B cell (primary cell): ENCODE measurements around the gene PSEN1. TPM values are rescaled to one million over a fixed set of nuclear protein-coding genes. Genes with fewer than 3 reads are reported as not detected.

Source experiments
- ATAC-seq: fragments of 200-7000 bp; cut with Tn5 transposase; one replicate; pipeline ENCODE4 v1.10.0; 2021; ENCODE audit warnings: low read depth, mild to moderate bottlenecking, moderate number of reproducible peaks, moderate library complexity
- CTCF ChIA-PET: fragments of 350-600 bp; sonication (Branson Sonifier 250); formaldehyde crosslinking; loops from one replicate; lab custom pipeline; 2021; ENCODE audit warnings: antibody characterized with exemption, inconsistent platforms; lab: Charles Lee
- POLR2A ChIA-PET: fragments of 350-600 bp; sonication (Branson Sonifier 250); formaldehyde crosslinking; loops from one replicate; lab custom pipeline; 2021; ENCODE audit warnings: antibody characterized with exemption; lab: Charles Lee
- DNase-seq: peaks from one replicate; pipeline ENCODE4 v3.0.0; 2013
- H2AFZ ChIP-seq: 2 replicates; pipeline ENCODE4 v1.6.1; 2012; ENCODE audit warnings: mild to moderate bottlenecking, low read depth, low read length; ENCODE audit not compliant: insufficient read depth, poor library complexity, severe bottlenecking
- H3K27ac ChIP-seq, 2 donors: 1 replicate in 1 of 2; 2 replicates in 1 of 2; pipeline ENCODE4 v1.5.1; 2012 to 2013; ENCODE audit warnings: low read length in 2 of 2, mild to moderate bottlenecking in 2 of 2, moderate library complexity in 1 of 2
- H3K27me3 ChIP-seq, 4 experiments: fragments of 200-600 bp in 1 of 4; sonication (generic) in 1 of 4; replicated peaks in 1 of 4; 1 replicate in 2 of 4; 2 replicates in 2 of 4; pipeline versions ENCODE4 v1.6.1 to v1.7.0; 2013 to 2016; ENCODE audit warnings: low read length in 3 of 4, mild to moderate bottlenecking in 2 of 4, mixed read lengths in 1 of 4, moderate library complexity in 1 of 4; ENCODE audit not compliant: insufficient read depth in 4 of 4, control insufficient read depth in 3 of 4; ENCODE audit errors: control extremely low read depth in 1 of 4
- H3K36me3 ChIP-seq, 2 experiments: replicated peaks in 1 of 2; 1 replicate in 1 of 2; 2 replicates in 1 of 2; pipeline versions ENCODE4 v1.6.1 to v1.7.1; 2013; ENCODE audit warnings: low read length in 1 of 2; ENCODE audit not compliant: insufficient read depth in 2 of 2, control insufficient read depth in 1 of 2; ENCODE audit errors: control extremely low read depth in 1 of 2, extremely low read depth in 1 of 2
- H3K4me1 ChIP-seq, 2 donors: fragments of 200-600 bp in 1 of 2; sonication (generic) in 1 of 2; 1 replicate in 1 of 2; 2 replicates in 1 of 2; pipeline versions ENCODE4 v1.5.1 to v1.6.1; 2013 to 2017; ENCODE audit warnings: low read length in 2 of 2; ENCODE audit not compliant: control insufficient read depth in 2 of 2, insufficient read depth in 2 of 2
- H3K4me2 ChIP-seq: replicated peaks from 2 replicates; pipeline ENCODE3; 2012; ENCODE audit warnings: mild to moderate bottlenecking, low read depth, low read length; ENCODE audit not compliant: poor library complexity, severe bottlenecking
- H3K4me3 ChIP-seq, 5 experiments: fragments of 200-600 bp in 1 of 5; sonication (generic) in 1 of 5; 1 replicate in 3 of 5; 2 replicates in 2 of 5; pipeline versions ENCODE4 v1.5.1 to v1.7.0; 2011 to 2016; ENCODE audit warnings: low read length in 4 of 5, mild to moderate bottlenecking in 4 of 5, low read depth in 2 of 5, control low read depth in 1 of 5, moderate library complexity in 1 of 5; ENCODE audit not compliant: insufficient read depth in 1 of 5; ENCODE audit errors: control extremely low read depth in 1 of 5, extremely low read depth in 1 of 5
- H3K79me2 ChIP-seq: fragments of 200-600 bp; sonication (generic); one replicate; pipeline ENCODE4 v1.6.0; 2016; ENCODE audit warnings: low read length; ENCODE audit not compliant: control insufficient read depth, insufficient read depth
- H3K9ac ChIP-seq: fragments of 200-600 bp; sonication (generic); 2 replicates; pipeline ENCODE4 v1.6.1; 2017; ENCODE audit warnings: mild to moderate bottlenecking, low read length, moderate library complexity
- H3K9me3 ChIP-seq, 3 donors: one replicate each; pipeline versions ENCODE4 v1.6.1 to v1.7.1; 2013; ENCODE audit warnings: low read length in 2 of 3; ENCODE audit not compliant: control insufficient read depth in 2 of 3, insufficient read depth in 1 of 3; ENCODE audit errors: control extremely low read depth in 1 of 3
- H4K20me1 ChIP-seq: 2 replicates; pipeline ENCODE4 v1.6.0; 2012; ENCODE audit warnings: mild to moderate bottlenecking, low read length; ENCODE audit not compliant: insufficient read depth, control insufficient read depth, poor library complexity, severe bottlenecking
- H3K27ac Mint-ChIP-seq: one replicate; pipeline ENCODE4 v1.8.0; 2021; ENCODE audit warnings: mixed read lengths
- H3K27me3 Mint-ChIP-seq: one replicate; pipeline ENCODE4 v1.8.0; 2021; ENCODE audit warnings: mixed read lengths
- H3K4me1 Mint-ChIP-seq: one replicate; pipeline ENCODE4 v1.8.0; 2021; ENCODE audit warnings: mixed read lengths
- H3K4me3 Mint-ChIP-seq: one replicate; pipeline ENCODE4 v1.8.0; 2021; ENCODE audit warnings: mixed read lengths
- H3K9me3 Mint-ChIP-seq: one replicate; pipeline ENCODE4 v1.8.0; 2022; ENCODE audit warnings: mixed read lengths; ENCODE audit not compliant: insufficient read depth
- EZH2 ChIP-seq: IDR thresholded peaks from 2 replicates; pipeline ENCODE4 v1.6.1; 2012; ENCODE audit warnings: borderline replicate concordance, low read depth, mild to moderate bottlenecking, moderate library complexity, low read length; ENCODE audit not compliant: insufficient read depth, poor library complexity, severe bottlenecking
- WGBS: methylation state at CpG from one replicate; pipeline ENCODE4 v1.1.5; 2013; ENCODE audit warnings: missing lambda C conversion rate; ENCODE audit not compliant: insufficient coverage; 5-methylcytosine and 5-hydroxymethylcytosine counted together
- intact Hi-C: fragments of 100-400 bp; cut with micrococcal nuclease; formaldehyde crosslinking; loops from one replicate; pipeline ENCODE4 v1.10.0; 2022
- polyA plus RNA-seq: library from polyadenylated mRNA; depleted of rRNA; stranded (reverse); fragments of >200 nt; gene quantifications from 2 replicates; pipeline ENCODE4 v1.2.3, GENCODE V29; 2012
- total RNA-seq, 2 donors: library from RNA; stranded (reverse); fragments of 120-200 nt in 1 of 2; gene quantifications; 1 replicate in 1 of 2; 2 replicates in 1 of 2; pipeline versions ENCODE4 v1.2.3 to v1.2.4, GENCODE V29; 2013 to 2022
- TF ChIP-seq, protein P1 (sequence below): fragments of 200-600 bp; IDR thresholded peaks from one replicate; pipeline ENCODE4 v1.8.0; 2022; ENCODE audit warnings: antibody characterized with exemption, mild to moderate bottlenecking

PSEN1 gene
- total and polyA plus RNA-seq, 2 donors (not counting 1 experiment from before 2014, with no cell fraction given): 10.2 to 75.9 TPM

DNA sequence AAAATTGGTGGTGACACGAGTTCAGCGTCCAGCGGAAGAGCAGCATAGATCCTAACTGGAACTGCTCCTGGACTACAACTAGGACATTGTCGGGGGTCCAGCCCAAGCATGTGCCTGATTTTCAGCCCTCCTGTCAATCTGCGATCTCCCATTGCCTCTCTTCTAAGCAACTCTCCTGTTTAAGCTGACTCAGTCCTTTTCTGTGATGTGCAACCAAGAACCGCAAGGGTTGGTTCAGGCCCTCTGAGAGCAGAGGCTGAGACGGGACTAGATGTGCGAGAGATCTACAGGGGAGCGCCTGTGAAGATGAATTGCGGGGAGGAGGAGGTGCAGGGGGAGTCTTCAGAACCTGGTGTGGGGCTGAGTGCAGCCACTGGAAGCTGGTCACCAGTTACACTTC is 97.3 kb downstream of the PSEN1 start:
- Histone ChIP-seq H3K9ac (no peak overlapping the region), H2AFZ (no peak overlapping the region), H3K79me2 (no peaks in the 10 kb centered on the region), H3K9me3 (no peaks in the 10 kb centered on the region), H3K4me3 (no peak overlapping the region), H4K20me1 (peaks cover 2% of the 10 kb centered on the region), H3K4me2 (no peak overlapping the region), H3K27ac (no peak overlapping the region), H3K4me1 (peaks cover 21 to 24% of the 10 kb centered on the region in 2 donors), H3K36me3 (peaks cover 0 to 5% of the 10 kb centered on the region in 2 experiments), H3K27me3 (peaks cover 0 to 58% (median 17%) of the 10 kb centered on the region in 4 experiments)
- 87% methylated on average over 9 of the region's 10 CpGs for WGBS
- CTCF ChIA-PET: no interaction called here
- POLR2A ChIA-PET: no interaction called here
- ATAC-seq (no peak), DNase-seq (no peak)
- H3K27me3 Mint-ChIP-seq: peaks cover 37% of the 10 kb centered on the region
- intact Hi-C loops: loop anchor here (2.0 kb wide), 1 partner anchor 239 kb away; no protein-coding TSS in a partner anchor
- TF ChIP-seq, protein P1, sequence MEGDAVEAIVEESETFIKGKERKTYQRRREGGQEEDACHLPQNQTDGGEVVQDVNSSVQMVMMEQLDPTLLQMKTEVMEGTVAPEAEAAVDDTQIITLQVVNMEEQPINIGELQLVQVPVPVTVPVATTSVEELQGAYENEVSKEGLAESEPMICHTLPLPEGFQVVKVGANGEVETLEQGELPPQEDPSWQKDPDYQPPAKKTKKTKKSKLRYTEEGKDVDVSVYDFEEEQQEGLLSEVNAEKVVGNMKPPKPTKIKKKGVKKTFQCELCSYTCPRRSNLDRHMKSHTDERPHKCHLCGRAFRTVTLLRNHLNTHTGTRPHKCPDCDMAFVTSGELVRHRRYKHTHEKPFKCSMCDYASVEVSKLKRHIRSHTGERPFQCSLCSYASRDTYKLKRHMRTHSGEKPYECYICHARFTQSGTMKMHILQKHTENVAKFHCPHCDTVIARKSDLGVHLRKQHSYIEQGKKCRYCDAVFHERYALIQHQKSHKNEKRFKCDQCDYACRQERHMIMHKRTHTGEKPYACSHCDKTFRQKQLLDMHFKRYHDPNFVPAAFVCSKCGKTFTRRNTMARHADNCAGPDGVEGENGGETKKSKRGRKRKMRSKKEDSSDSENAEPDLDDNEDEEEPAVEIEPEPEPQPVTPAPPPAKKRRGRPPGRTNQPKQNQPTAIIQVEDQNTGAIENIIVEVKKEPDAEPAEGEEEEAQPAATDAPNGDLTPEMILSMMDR: no peak
- TF ChIP-seq EZH2: no peak
- no peaks in the 10 kb centered on the region for H3K9me3 Mint-ChIP-seq
- H3K27ac Mint-ChIP-seq: no peak overlapping the region
- H3K4me3 Mint-ChIP-seq: no peak overlapping the region
- H3K4me1 Mint-ChIP-seq: peaks cover 21% of the 10 kb centered on the region

DNA sequence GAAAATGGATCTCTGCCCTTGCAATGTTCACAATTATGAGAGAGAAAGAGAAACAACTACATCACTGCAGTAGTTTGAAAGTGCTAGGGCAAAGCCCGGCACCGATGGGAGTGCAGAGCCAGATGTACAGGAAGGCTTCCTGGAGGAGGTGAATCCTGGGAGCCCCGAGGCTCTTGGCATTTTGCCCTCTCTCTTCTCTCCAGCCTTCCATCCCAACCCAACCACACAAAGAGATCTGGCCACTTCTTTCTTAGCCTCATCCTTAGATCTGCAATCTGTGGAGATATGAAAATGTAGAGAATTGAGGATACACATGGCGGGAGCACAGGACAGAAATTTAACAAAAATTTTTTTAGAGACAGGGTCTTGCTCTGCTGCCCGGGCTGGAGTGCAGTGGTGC is 97.7 kb downstream of the PSEN1 start:
- WGBS: 92% methylated on average over 1 of the region's 5 CpGs
- CTCF ChIA-PET: no interaction called here
- H3K36me3 ChIP-seq: peaks cover 0 to 2% of the 10 kb centered on the region in 2 experiments
- no peaks in the 10 kb centered on the region for H3K9me3 Mint-ChIP-seq
- ATAC-seq: no peak
- H3K27me3 ChIP-seq: peaks cover 0 to 63% (median 20%) of the 10 kb centered on the region in 4 experiments
- intact Hi-C loops: no loop called here
- POLR2A ChIA-PET: no interaction called here
- DNase-seq: no peak
- H3K4me3 Mint-ChIP-seq: no peak overlapping the region
- peaks cover 42% of the 10 kb centered on the region for H3K27me3 Mint-ChIP-seq
- no peak overlapping the region for H3K27ac Mint-ChIP-seq
- H3K4me1 ChIP-seq: peaks cover 26 to 28% of the 10 kb centered on the region in 2 donors
- H2AFZ ChIP-seq: no peak overlapping the region
- H3K27ac ChIP-seq: no peak overlapping the region
- H3K79me2 ChIP-seq: no peaks in the 10 kb centered on the region
- peaks cover 25% of the 10 kb centered on the region for H3K4me1 Mint-ChIP-seq
- no peak overlapping the region for H3K9ac ChIP-seq
- H3K4me3 ChIP-seq: no peak overlapping the region
- no peak overlapping the region for H3K4me2 ChIP-seq
- peaks cover 5% of the 10 kb centered on the region for H4K20me1 ChIP-seq
- no peaks in the 10 kb centered on the region for H3K9me3 ChIP-seq
- TF ChIP-seq EZH2: no peak
- TF ChIP-seq, protein P1: no peak
